B cell (primary cell): Measurements from ENCODE around the gene SELENOS. TPM values are rescaled to one million over a fixed set of nuclear protein-coding genes. Genes with fewer than 3 reads are reported as not detected.
A peak's percentile ranks its signal among the peaks of the same experiment; 100 is the strongest.

Source experiments
- ATAC-seq: fragments of 200-7000 bp; cut with Tn5 transposase; one replicate; pipeline ENCODE4 v1.10.0; 2021; ENCODE audit warnings: low read depth, mild to moderate bottlenecking, moderate number of reproducible peaks, moderate library complexity
- CTCF ChIA-PET: fragments of 350-600 bp; sonication (Branson Sonifier 250); formaldehyde crosslinking; loops from one replicate; lab custom pipeline; 2021; ENCODE audit warnings: antibody characterized with exemption, inconsistent platforms; lab: Charles Lee
- POLR2A ChIA-PET: fragments of 350-600 bp; sonication (Branson Sonifier 250); formaldehyde crosslinking; loops from one replicate; lab custom pipeline; 2021; ENCODE audit warnings: antibody characterized with exemption; lab: Charles Lee
- DNase-seq: peaks from one replicate; pipeline ENCODE4 v3.0.0; 2013
- H2AFZ ChIP-seq: 2 replicates; pipeline ENCODE4 v1.6.1; 2012; ENCODE audit warnings: mild to moderate bottlenecking, low read depth, low read length; ENCODE audit not compliant: insufficient read depth, poor library complexity, severe bottlenecking
- H3K27ac ChIP-seq, 2 donors: 1 replicate in 1 of 2; 2 replicates in 1 of 2; pipeline ENCODE4 v1.5.1; 2012 to 2013; ENCODE audit warnings: low read length in 2 of 2, mild to moderate bottlenecking in 2 of 2, moderate library complexity in 1 of 2
- H3K27me3 ChIP-seq, 4 experiments: fragments of 200-600 bp in 1 of 4; sonication (generic) in 1 of 4; replicated peaks in 1 of 4; 1 replicate in 2 of 4; 2 replicates in 2 of 4; pipeline versions ENCODE4 v1.6.1 to v1.7.0; 2013 to 2016; ENCODE audit warnings: low read length in 3 of 4, mild to moderate bottlenecking in 2 of 4, mixed read lengths in 1 of 4, moderate library complexity in 1 of 4; ENCODE audit not compliant: insufficient read depth in 4 of 4, control insufficient read depth in 3 of 4; ENCODE audit errors: control extremely low read depth in 1 of 4
- H3K36me3 ChIP-seq, 2 experiments: replicated peaks in 1 of 2; 1 replicate in 1 of 2; 2 replicates in 1 of 2; pipeline versions ENCODE4 v1.6.1 to v1.7.1; 2013; ENCODE audit warnings: low read length in 1 of 2; ENCODE audit not compliant: insufficient read depth in 2 of 2, control insufficient read depth in 1 of 2; ENCODE audit errors: control extremely low read depth in 1 of 2, extremely low read depth in 1 of 2
- H3K4me1 ChIP-seq, 2 donors: fragments of 200-600 bp in 1 of 2; sonication (generic) in 1 of 2; 1 replicate in 1 of 2; 2 replicates in 1 of 2; pipeline versions ENCODE4 v1.5.1 to v1.6.1; 2013 to 2017; ENCODE audit warnings: low read length in 2 of 2; ENCODE audit not compliant: control insufficient read depth in 2 of 2, insufficient read depth in 2 of 2
- H3K4me2 ChIP-seq: replicated peaks from 2 replicates; pipeline ENCODE3; 2012; ENCODE audit warnings: mild to moderate bottlenecking, low read depth, low read length; ENCODE audit not compliant: poor library complexity, severe bottlenecking
- H3K4me3 ChIP-seq, 5 experiments: fragments of 200-600 bp in 1 of 5; sonication (generic) in 1 of 5; 1 replicate in 3 of 5; 2 replicates in 2 of 5; pipeline versions ENCODE4 v1.5.1 to v1.7.0; 2011 to 2016; ENCODE audit warnings: low read length in 4 of 5, mild to moderate bottlenecking in 4 of 5, low read depth in 2 of 5, control low read depth in 1 of 5, moderate library complexity in 1 of 5; ENCODE audit not compliant: insufficient read depth in 1 of 5; ENCODE audit errors: control extremely low read depth in 1 of 5, extremely low read depth in 1 of 5
- H3K79me2 ChIP-seq: fragments of 200-600 bp; sonication (generic); one replicate; pipeline ENCODE4 v1.6.0; 2016; ENCODE audit warnings: low read length; ENCODE audit not compliant: control insufficient read depth, insufficient read depth
- H3K9ac ChIP-seq: fragments of 200-600 bp; sonication (generic); 2 replicates; pipeline ENCODE4 v1.6.1; 2017; ENCODE audit warnings: mild to moderate bottlenecking, low read length, moderate library complexity
- H3K9me3 ChIP-seq, 3 donors: one replicate each; pipeline versions ENCODE4 v1.6.1 to v1.7.1; 2013; ENCODE audit warnings: low read length in 2 of 3; ENCODE audit not compliant: control insufficient read depth in 2 of 3, insufficient read depth in 1 of 3; ENCODE audit errors: control extremely low read depth in 1 of 3
- H4K20me1 ChIP-seq: 2 replicates; pipeline ENCODE4 v1.6.0; 2012; ENCODE audit warnings: mild to moderate bottlenecking, low read length; ENCODE audit not compliant: insufficient read depth, control insufficient read depth, poor library complexity, severe bottlenecking
- H3K27ac Mint-ChIP-seq: one replicate; pipeline ENCODE4 v1.8.0; 2021; ENCODE audit warnings: mixed read lengths
- H3K27me3 Mint-ChIP-seq: one replicate; pipeline ENCODE4 v1.8.0; 2021; ENCODE audit warnings: mixed read lengths
- H3K4me1 Mint-ChIP-seq: one replicate; pipeline ENCODE4 v1.8.0; 2021; ENCODE audit warnings: mixed read lengths
- H3K4me3 Mint-ChIP-seq: one replicate; pipeline ENCODE4 v1.8.0; 2021; ENCODE audit warnings: mixed read lengths
- H3K9me3 Mint-ChIP-seq: one replicate; pipeline ENCODE4 v1.8.0; 2022; ENCODE audit warnings: mixed read lengths; ENCODE audit not compliant: insufficient read depth
- CTCF ChIP-seq: fragments of 200-600 bp; IDR thresholded peaks from one replicate; pipeline ENCODE4 v1.8.0; 2022; ENCODE audit warnings: antibody characterized with exemption, mild to moderate bottlenecking
- EZH2 ChIP-seq: IDR thresholded peaks from 2 replicates; pipeline ENCODE4 v1.6.1; 2012; ENCODE audit warnings: borderline replicate concordance, low read depth, mild to moderate bottlenecking, moderate library complexity, low read length; ENCODE audit not compliant: insufficient read depth, poor library complexity, severe bottlenecking
- WGBS: methylation state at CpG from one replicate; pipeline ENCODE4 v1.1.5; 2013; ENCODE audit warnings: missing lambda C conversion rate; ENCODE audit not compliant: insufficient coverage; 5-methylcytosine and 5-hydroxymethylcytosine counted together
- intact Hi-C: fragments of 100-400 bp; cut with micrococcal nuclease; formaldehyde crosslinking; loops from one replicate; pipeline ENCODE4 v1.10.0; 2022
- polyA plus RNA-seq: library from polyadenylated mRNA; depleted of rRNA; stranded (reverse); fragments of >200 nt; gene quantifications from 2 replicates; pipeline ENCODE4 v1.2.3, GENCODE V29; 2012
- total RNA-seq, 2 donors: library from RNA; stranded (reverse); fragments of 120-200 nt in 1 of 2; gene quantifications; 1 replicate in 1 of 2; 2 replicates in 1 of 2; pipeline versions ENCODE4 v1.2.3 to v1.2.4, GENCODE V29; 2013 to 2022

The SELENOS gene
- total and polyA plus RNA-seq, 2 donors (not counting 1 experiment from before 2014, with no cell fraction given) = 14.2 to 26.8 TPM

GRCh38 chr15:101250341-101250831 lies 26.9 kb downstream of the SELENOS start:
- peak overlapping the region; percentile 90 for H3K4me3 Mint-ChIP-seq
- ATAC-seq = no peak
- Histone ChIP-seq H3K27ac (peak overlapping the region in 1 of 2 donors; percentile 51), H3K4me1 (peaks cover 47 to 49% of the 10 kb centered on the region in 2 donors), H3K9ac (peak overlapping the region; percentile 75), H3K4me2 (peak overlapping the region; percentile 96), H3K4me3 (peak overlapping the region; percentile 43 to 69 (median 59)), H2AFZ (peak overlapping the region; percentile 72), H3K9me3 (no peaks in the 10 kb centered on the region), H3K79me2 (peaks cover 62% of the 10 kb centered on the region), H3K36me3 (no peaks in the 10 kb centered on the region), H4K20me1 (peaks cover 22% of the 10 kb centered on the region), H3K27me3 (peaks cover 0 to 4% (median 0%) of the 10 kb centered on the region in 4 experiments)
- H3K27ac Mint-ChIP-seq = peak overlapping the region; percentile 88
- H3K27me3 Mint-ChIP-seq = no peaks in the 10 kb centered on the region
- intact Hi-C loops = loop anchor here (1.0 kb wide), 1 partner anchor 11 kb away; no protein-coding TSS in a partner anchor
- no peak for DNase-seq
- CTCF ChIA-PET = interaction anchor here (0.6 to 9.3 kb wide), 3 partner anchors 10 to 162 kb away, joined by 3 to 138 read pairs (median 12); no protein-coding TSS in a partner anchor
- peaks cover 48% of the 10 kb centered on the region for H3K4me1 Mint-ChIP-seq
- WGBS = 7% methylated on average over 3 of the region's 6 CpGs
- no peaks in the 10 kb centered on the region for H3K9me3 Mint-ChIP-seq
- TF ChIP-seq EZH2 = no peak
- TF ChIP-seq CTCF = no peak
- POLR2A ChIA-PET = no interaction called here

DNA sequence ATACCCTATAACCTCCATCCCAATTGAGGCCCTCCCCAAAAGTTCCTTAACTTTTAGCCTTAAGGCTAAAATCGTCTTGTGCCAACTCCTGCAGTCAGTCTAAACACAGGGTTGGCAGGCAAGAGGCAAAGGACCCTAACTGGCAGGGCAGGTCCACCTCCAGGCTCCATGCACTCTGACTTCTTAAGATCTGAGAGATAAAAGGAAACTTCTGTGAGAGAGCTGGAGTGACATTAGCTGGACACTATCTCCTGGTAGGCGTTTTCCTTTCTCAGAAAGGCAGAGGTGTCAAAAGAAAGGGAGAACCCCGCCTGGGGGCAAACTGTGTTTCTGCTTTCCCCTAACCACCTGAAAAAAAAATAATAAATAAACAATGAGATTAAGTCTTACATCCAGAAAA lies 29.0 kb downstream of the SELENOS start:
- Histone ChIP-seq H3K27ac (peak overlapping the region in 1 of 2 donors; percentile 80), H4K20me1 (peaks cover 22% of the 10 kb centered on the region), H3K4me1 (peaks cover 66 to 70% of the 10 kb centered on the region in 2 donors), H3K9ac (no peak overlapping the region), H3K27me3 (no peaks in the 10 kb centered on the region), H3K79me2 (peaks cover 80% of the 10 kb centered on the region), H3K36me3 (no peaks in the 10 kb centered on the region), H3K9me3 (no peaks in the 10 kb centered on the region), H2AFZ (no peak overlapping the region), H3K4me3 (no peak overlapping the region), H3K4me2 (no peak overlapping the region)
- intact Hi-C loops = no loop called here
- H3K27me3 Mint-ChIP-seq = no peaks in the 10 kb centered on the region
- WGBS = 86% methylated on average over 1 of the region's 3 CpGs
- H3K9me3 Mint-ChIP-seq = no peaks in the 10 kb centered on the region
- H3K4me1 Mint-ChIP-seq = peaks cover 69% of the 10 kb centered on the region
- POLR2A ChIA-PET = interaction anchor here (0.6 kb wide), 1 partner anchor 326 kb away, joined by 3 read pairs; no protein-coding TSS in a partner anchor
- no peak for TF ChIP-seq CTCF
- TF ChIP-seq EZH2 = no peak
- H3K27ac Mint-ChIP-seq = no peak overlapping the region
- ATAC-seq = no peak
- CTCF ChIA-PET = interaction anchor here (6.8 kb wide), 1 partner anchor 8 kb away, joined by 33 read pairs; no protein-coding TSS in a partner anchor
- DNase-seq = no peak
- no peak overlapping the region for H3K4me3 Mint-ChIP-seq
